ENCODE results near the gene TBX18.

Gene TBX18

GRCh38 chr6:84785671-84786070, 21.3 kb upstream of the TBX18 start:
- TF ChIP-seq CTCF (conservative IDR thresholded peaks at IDR 0.05; ENCODE audit: control insufficient read depth, insufficient read depth, low read depth, low read length) = no peak
- no peak overlapping the region for H3K4me3 ChIP-seq (ENCODE audit: control insufficient read depth, low read depth, low read length)
- DNase-seq (ENCODE audit: low read depth) = peak; percentile 69

- no peak overlapping the region for H3K4me3 ChIP-seq (ENCODE audit: control insufficient read depth, low read depth, low read length)
- no peak for TF ChIP-seq CTCF (conservative IDR thresholded peaks at IDR 0.05; ENCODE audit: control insufficient read depth, insufficient read depth, low read depth, low read length)
- DNase-seq (ENCODE audit: low read depth) = no peak
Measured at GRCh38 chr6:84779917-84780316, 15.5 kb upstream of the TBX18 start.

- no peak overlapping the region for H3K4me3 ChIP-seq (ENCODE audit: control insufficient read depth, low read depth, low read length)
- no peak for DNase-seq (ENCODE audit: low read depth)
- TF ChIP-seq CTCF (conservative IDR thresholded peaks at IDR 0.05; ENCODE audit: control insufficient read depth, insufficient read depth, low read depth, low read length) = peak; percentile 22
Measured at GRCh38 chr6:84779380-84779779, 15.0 kb upstream of the TBX18 start.

GRCh38 chr6:84777888-84778287, 13.5 kb upstream of the TBX18 start:
- DNase-seq (ENCODE audit: low read depth) = peak; percentile 84

GRCh38 chr6:84776392-84776791, 12.0 kb upstream of the TBX18 start:
- TF ChIP-seq CTCF (conservative IDR thresholded peaks at IDR 0.05; ENCODE audit: control insufficient read depth, insufficient read depth, low read depth, low read length) = no peak
- DNase-seq (ENCODE audit: low read depth) = no peak
- H3K4me3 ChIP-seq (ENCODE audit: control insufficient read depth, low read depth, low read length) = no peak overlapping the region

More at GRCh38 chr6:84777888-84778287, 13.5 kb upstream of the TBX18 start:
- TF ChIP-seq CTCF (conservative IDR thresholded peaks at IDR 0.05; ENCODE audit: control insufficient read depth, insufficient read depth, low read depth, low read length) = no peak
- no peak overlapping the region for H3K4me3 ChIP-seq (ENCODE audit: control insufficient read depth, low read depth, low read length)

GRCh38 chr6:84775751-84776150, 11.4 kb upstream of the TBX18 start:
- DNase-seq (ENCODE audit: low read depth) = no peak
- H3K4me3 ChIP-seq (ENCODE audit: control insufficient read depth, low read depth, low read length) = no peak overlapping the region
- no peak for TF ChIP-seq CTCF (conservative IDR thresholded peaks at IDR 0.05; ENCODE audit: control insufficient read depth, insufficient read depth, low read depth, low read length)

- no peak for TF ChIP-seq CTCF (conservative IDR thresholded peaks at IDR 0.05; ENCODE audit: control insufficient read depth, insufficient read depth, low read depth, low read length)
- no peak overlapping the region for H3K4me3 ChIP-seq (ENCODE audit: control insufficient read depth, low read depth, low read length)
Measured at GRCh38 chr6:84774985-84775284, 10.5 kb upstream of the TBX18 start.

More at GRCh38 chr6:84774985-84775284, 10.5 kb upstream of the TBX18 start:
- DNase-seq (ENCODE audit: low read depth) = no peak
